Measurements from ENCODE around the gene UTP15.

- TF ChIP-seq CTCF (IDR thresholded peaks at IDR 0.05) (no peak), JUN (CRISPR knock-in tag; IDR thresholded peaks at IDR 0.05) (no peak), KAT7 (CRISPR knock-in tag; IDR thresholded peaks at IDR 0.05; ENCODE audit: borderline replicate concordance) (no peak), NR2C2 (CRISPR knock-in tag; IDR thresholded peaks at IDR 0.05) (no peak), NFYB (CRISPR knock-in tag; conservative IDR thresholded peaks at IDR 0.05; ENCODE audit: low read depth) (no peak), ATF3 (CRISPR knock-in tag; conservative IDR thresholded peaks at IDR 0.05) (no peak), FOXP1 (CRISPR knock-in tag; IDR thresholded peaks at IDR 0.05; ENCODE audit: borderline replicate concordance) (no peak), ATF2 (CRISPR knock-in tag; IDR thresholded peaks at IDR 0.05; ENCODE audit: borderline replicate concordance, low read depth) (no peak), TEAD4 (CRISPR knock-in tag; IDR thresholded peaks at IDR 0.05) (no peak), ZNF317 (CRISPR knock-in tag; IDR thresholded peaks at IDR 0.05; ENCODE audit: borderline replicate concordance, low read depth) (no peak)
These were observed 50.4 kb downstream of the UTP15 start for GRCh38 chr5:73615947-73616346.
